Hepatocyte (in vitro differentiated cells): ENCODE measurements around the gene RBM23. TPM values are rescaled to one million over a fixed set of nuclear protein-coding genes. Genes with fewer than 3 reads are reported as not detected.

ENCODE experiments used
- DNase-seq: peaks from one replicate; pipeline ENCODE4 v3.0.0-alpha.2; 2016; ENCODE audit warnings: low spot score
- H2AFZ ChIP-seq: fragments of 200-600 bp; sonication (generic); 2 replicates; pipeline ENCODE4 v1.6.0; 2016; ENCODE audit warnings: antibody characterized with exemption, mild to moderate bottlenecking
- H3K27ac ChIP-seq: fragments of 200-600 bp; sonication (generic); 2 replicates; pipeline ENCODE4 v1.5.1; 2016; ENCODE audit warnings: mild to moderate bottlenecking
- H3K27me3 ChIP-seq: fragments of 200-600 bp; sonication (generic); 2 replicates; pipeline ENCODE4 v1.6.1; 2016
- H3K36me3 ChIP-seq: fragments of 200-600 bp; sonication (generic); replicated peaks from 2 replicates; pipeline ENCODE4 v1.5.1; 2016; ENCODE audit warnings: low read depth; ENCODE audit not compliant: insufficient read depth
- H3K4me1 ChIP-seq: fragments of 200-600 bp; sonication (generic); 2 replicates; pipeline ENCODE4 v1.5.1; 2016; ENCODE audit warnings: mild to moderate bottlenecking, moderate library complexity; ENCODE audit not compliant: insufficient read depth
- H3K4me2 ChIP-seq: fragments of 200-600 bp; sonication (generic); 2 replicates; pipeline ENCODE4 v1.6.0; 2016
- H3K4me3 ChIP-seq: fragments of 200-600 bp; sonication (generic); 2 replicates; pipeline ENCODE4 v1.5.1; 2016; ENCODE audit warnings: mild to moderate bottlenecking
- H3K79me2 ChIP-seq: fragments of 200-600 bp; sonication (generic); 2 replicates; pipeline ENCODE4 v1.6.0; 2017; ENCODE audit warnings: mild to moderate bottlenecking
- H3K9me2 ChIP-seq: fragments of 200-600 bp; sonication (generic); replicated peaks from 2 replicates; pipeline ENCODE4 v1.6.0; 2017; ENCODE audit warnings: mild to moderate bottlenecking; ENCODE audit not compliant: insufficient read depth
- H3K9me3 ChIP-seq: fragments of 200-600 bp; sonication (generic); 2 replicates; pipeline ENCODE4 v1.5.1; 2016; ENCODE audit warnings: low read depth, mild to moderate bottlenecking
- H4K20me1 ChIP-seq: fragments of 200-600 bp; sonication (generic); 2 replicates; pipeline ENCODE4 v1.6.0; 2016; ENCODE audit warnings: mild to moderate bottlenecking; ENCODE audit not compliant: insufficient read depth, poor library complexity, severe bottlenecking
- EZH2 ChIP-seq: fragments of 200-600 bp; sonication (generic); IDR thresholded peaks from 2 replicates; pipeline ENCODE4 v1.6.1; 2016; ENCODE audit warnings: antibody characterized with exemption, mild to moderate bottlenecking, borderline replicate concordance
- EZH2phosphoT487 ChIP-seq: fragments of 200-600 bp; sonication (generic); IDR thresholded peaks from one replicate; pipeline ENCODE4 v1.6.1; 2018; ENCODE audit warnings: antibody characterized with exemption, mild to moderate bottlenecking, low read depth, moderate library complexity; ENCODE audit not compliant: unreplicated experiment, severe bottlenecking
- WGBS: methylation state at CpG from one replicate; pipeline ENCODE4 v1.1.6; 2016; ENCODE audit warnings: low lambda C conversion rate; ENCODE audit errors: missing lambda C conversion rate; 5-methylcytosine and 5-hydroxymethylcytosine counted together
- polyA plus RNA-seq: library from polyadenylated mRNA; unstranded; fragments of >200 nt; fragmentation: Nextera tagmentation; extraction: Ambion mirVana; gene quantifications from 2 replicates; pipeline ENCODE4 v1.2.1, GENCODE V29; 2016
- total RNA-seq: library from RNA; depleted of rRNA; stranded (reverse); fragments of >200 nt; gene quantifications from 2 replicates; pipeline ENCODE4 v1.2.3, GENCODE V29; 2014
- TF ChIP-seq, protein P1 (sequence below): fragments of 200-600 bp; sonication (generic); IDR thresholded peaks from 2 replicates; pipeline ENCODE4 v1.5.1; 2016; ENCODE audit warnings: antibody characterized with exemption, mild to moderate bottlenecking; ENCODE audit not compliant: poor library complexity

The RBM23 gene
- total and polyA plus RNA-seq, 2 experiments from 2014 or later: 74.1 to 236 TPM

- H3K36me3 ChIP-seq: no peaks in the 10 kb centered on the region
- H3K4me3 ChIP-seq: no peak overlapping the region
- TF ChIP-seq, protein P1, sequence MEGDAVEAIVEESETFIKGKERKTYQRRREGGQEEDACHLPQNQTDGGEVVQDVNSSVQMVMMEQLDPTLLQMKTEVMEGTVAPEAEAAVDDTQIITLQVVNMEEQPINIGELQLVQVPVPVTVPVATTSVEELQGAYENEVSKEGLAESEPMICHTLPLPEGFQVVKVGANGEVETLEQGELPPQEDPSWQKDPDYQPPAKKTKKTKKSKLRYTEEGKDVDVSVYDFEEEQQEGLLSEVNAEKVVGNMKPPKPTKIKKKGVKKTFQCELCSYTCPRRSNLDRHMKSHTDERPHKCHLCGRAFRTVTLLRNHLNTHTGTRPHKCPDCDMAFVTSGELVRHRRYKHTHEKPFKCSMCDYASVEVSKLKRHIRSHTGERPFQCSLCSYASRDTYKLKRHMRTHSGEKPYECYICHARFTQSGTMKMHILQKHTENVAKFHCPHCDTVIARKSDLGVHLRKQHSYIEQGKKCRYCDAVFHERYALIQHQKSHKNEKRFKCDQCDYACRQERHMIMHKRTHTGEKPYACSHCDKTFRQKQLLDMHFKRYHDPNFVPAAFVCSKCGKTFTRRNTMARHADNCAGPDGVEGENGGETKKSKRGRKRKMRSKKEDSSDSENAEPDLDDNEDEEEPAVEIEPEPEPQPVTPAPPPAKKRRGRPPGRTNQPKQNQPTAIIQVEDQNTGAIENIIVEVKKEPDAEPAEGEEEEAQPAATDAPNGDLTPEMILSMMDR: no peak
- TF ChIP-seq EZH2phosphoT487: no peak
- no peak for TF ChIP-seq EZH2
- peaks cover 4% of the 10 kb centered on the region for H3K4me1 ChIP-seq
- H4K20me1 ChIP-seq: no peaks in the 10 kb centered on the region
- no peaks in the 10 kb centered on the region for H3K9me3 ChIP-seq
- no peaks in the 10 kb centered on the region for H3K9me2 ChIP-seq
- H3K79me2 ChIP-seq: no peaks in the 10 kb centered on the region
- no peak overlapping the region for H2AFZ ChIP-seq
- H3K4me2 ChIP-seq: no peak overlapping the region
- H3K27me3 ChIP-seq: no peaks in the 10 kb centered on the region
- no peak overlapping the region for H3K27ac ChIP-seq
- 91% methylated on average over 5 of the region's 5 CpGs for WGBS
- DNase-seq: no peak
Measured at GRCh38 chr14:22896356-22896755, 22.6 kb downstream of the RBM23 start.

DNA sequence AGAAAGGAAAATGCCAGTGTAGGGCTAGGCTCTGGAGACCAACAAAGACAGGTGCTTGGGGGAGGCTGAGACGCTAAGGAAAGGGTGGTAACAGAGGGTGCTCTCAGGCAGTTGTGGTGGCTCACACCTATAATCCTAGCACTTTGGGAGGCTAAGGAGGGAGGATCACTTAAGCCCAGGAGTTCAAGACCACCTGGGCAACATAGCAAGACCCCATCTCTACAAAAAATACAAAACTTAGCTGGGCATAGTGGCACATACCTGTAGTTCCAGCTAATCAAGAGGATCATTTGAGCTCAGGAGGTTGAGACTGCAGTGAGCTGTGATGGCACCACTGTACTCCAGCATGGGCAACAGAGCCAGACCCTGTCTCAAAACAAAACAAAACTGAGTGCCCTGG is 23.5 kb downstream of the RBM23 start:
- peaks cover 4% of the 10 kb centered on the region for H3K4me1 ChIP-seq
- no peaks in the 10 kb centered on the region for H4K20me1 ChIP-seq
- no peaks in the 10 kb centered on the region for H3K9me3 ChIP-seq
- H3K79me2 ChIP-seq: no peaks in the 10 kb centered on the region
- no peaks in the 10 kb centered on the region for H3K36me3 ChIP-seq
- H3K4me3 ChIP-seq: no peak overlapping the region
- DNase-seq: no peak
- no peak overlapping the region for H3K4me2 ChIP-seq
- WGBS: 90% methylated on average over 1 of the region's 1 CpG
- TF ChIP-seq, protein P1: no peak
- TF ChIP-seq EZH2phosphoT487 (no peak), EZH2 (no peak)
- no peak overlapping the region for H3K27ac ChIP-seq
- H2AFZ ChIP-seq: no peak overlapping the region
- H3K9me2 ChIP-seq: no peaks in the 10 kb centered on the region
- H3K27me3 ChIP-seq: no peaks in the 10 kb centered on the region

DNA sequence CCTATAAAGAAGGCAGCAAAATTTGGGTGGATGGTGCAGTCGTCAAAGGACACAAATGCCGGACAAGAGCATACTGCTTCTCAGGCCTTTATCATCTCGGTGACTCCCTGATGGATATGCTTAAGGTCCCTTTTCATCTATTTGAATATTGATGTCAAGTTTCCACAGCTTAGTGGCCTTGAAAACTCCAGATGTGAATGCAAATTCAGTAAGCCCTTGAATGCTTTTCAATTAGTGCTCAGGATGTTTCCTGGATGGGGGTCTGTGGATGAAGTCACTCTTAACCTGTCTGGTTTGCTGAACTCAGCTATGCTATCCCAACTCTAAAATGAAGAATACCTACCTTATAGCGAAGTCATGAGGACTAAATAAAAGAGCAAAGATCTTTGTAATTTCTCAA is 25.2 kb downstream of the RBM23 start:
- 92% methylated on average over 4 of the region's 4 CpGs for WGBS
- H4K20me1 ChIP-seq: no peaks in the 10 kb centered on the region
- H3K27me3 ChIP-seq: no peaks in the 10 kb centered on the region
- no peaks in the 10 kb centered on the region for H3K4me1 ChIP-seq
- no peaks in the 10 kb centered on the region for H3K9me3 ChIP-seq
- no peak overlapping the region for H2AFZ ChIP-seq
- H3K4me3 ChIP-seq: no peak overlapping the region
- no peak for DNase-seq
- no peak overlapping the region for H3K27ac ChIP-seq
- H3K9me2 ChIP-seq: no peaks in the 10 kb centered on the region
- no peak overlapping the region for H3K4me2 ChIP-seq
- no peaks in the 10 kb centered on the region for H3K36me3 ChIP-seq
- TF ChIP-seq EZH2phosphoT487 (no peak), EZH2 (no peak)
- TF ChIP-seq, protein P1: no peak
- no peaks in the 10 kb centered on the region for H3K79me2 ChIP-seq

- H3K4me3 ChIP-seq: no peak overlapping the region
- H3K27ac ChIP-seq: no peak overlapping the region
- no peak overlapping the region for H2AFZ ChIP-seq
- no peaks in the 10 kb centered on the region for H3K27me3 ChIP-seq
- H3K4me2 ChIP-seq: no peak overlapping the region
- DNase-seq: no peak
- peaks cover 7% of the 10 kb centered on the region for H3K4me1 ChIP-seq
- TF ChIP-seq EZH2 (no peak), EZH2phosphoT487 (no peak)
- TF ChIP-seq, protein P1: no peak
- H4K20me1 ChIP-seq: no peaks in the 10 kb centered on the region
- no peaks in the 10 kb centered on the region for H3K36me3 ChIP-seq
- no peaks in the 10 kb centered on the region for H3K9me2 ChIP-seq
- H3K9me3 ChIP-seq: no peaks in the 10 kb centered on the region
- WGBS: 79% methylated on average over 7 of the region's 7 CpGs
- peaks cover 4% of the 10 kb centered on the region for H3K79me2 ChIP-seq
Measured at GRCh38 chr14:22892488-22892887, 26.5 kb downstream of the RBM23 start.
